ENCODE results near the gene ATG2B. TPM values are rescaled to one million over a fixed set of nuclear protein-coding genes. Genes with fewer than 3 reads are reported as not detected.
A peak's percentile ranks its signal among the peaks of the same experiment; 100 is the strongest.

Gene ATG2B
- total RNA-seq, 1 donor from 2014 or later: 22.4 TPM

DNA sequence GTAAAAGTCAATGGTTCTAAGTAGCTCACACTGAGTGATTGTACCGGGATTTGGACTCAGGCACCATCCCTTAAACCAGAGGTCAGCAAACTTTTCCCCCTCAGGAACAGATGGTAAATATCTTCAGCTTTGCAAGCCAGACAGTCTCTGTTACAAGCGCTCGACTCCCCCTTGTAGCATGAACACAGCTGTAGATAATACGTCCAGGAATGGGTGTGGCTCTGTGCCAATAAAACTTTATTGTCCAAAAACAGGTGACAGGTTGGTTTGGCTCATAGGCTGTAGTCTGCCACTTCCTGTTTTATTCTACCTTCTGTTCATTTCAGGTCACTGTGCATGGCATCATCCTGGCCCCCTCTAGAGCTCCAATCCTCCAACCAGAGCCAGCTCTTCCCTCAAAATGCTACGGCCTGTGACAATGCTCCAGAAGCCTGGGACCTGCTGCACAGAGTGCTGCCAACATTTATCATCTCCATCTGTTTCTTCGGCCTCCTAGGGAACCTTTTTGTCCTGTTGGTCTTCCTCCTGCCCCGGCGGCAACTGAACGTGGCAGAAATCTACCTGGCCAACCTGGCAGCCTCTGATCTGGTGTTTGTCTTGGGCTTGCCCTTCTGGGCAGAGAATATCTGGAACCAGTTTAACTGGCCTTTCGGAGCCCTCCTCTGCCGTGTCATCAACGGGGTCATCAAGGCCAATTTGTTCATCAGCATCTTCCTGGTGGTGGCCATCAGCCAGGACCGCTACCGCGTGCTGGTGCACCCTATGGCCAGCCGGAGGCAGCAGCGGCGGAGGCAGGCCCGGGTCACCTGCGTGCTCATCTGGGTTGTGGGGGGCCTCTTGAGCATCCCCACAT is 99.6 kb downstream of the ATG2B start:
- Histone ChIP-seq H3K27me3 (ENCODE audit: low read depth) (no peaks in the 10 kb centered on the region), H3K36me3 (no peaks in the 10 kb centered on the region), H3K4me3 (no peak overlapping the region), H3K9me3 (no peaks in the 10 kb centered on the region), H3K27ac (no peak overlapping the region), H3K4me1 (peaks cover 10% of the 10 kb centered on the region)
- intact Hi-C loops (cut with DNase I): no loop called here
- ATAC-seq: no peak
- DNase-seq: no peak
- TF ChIP-seq, protein P1, sequence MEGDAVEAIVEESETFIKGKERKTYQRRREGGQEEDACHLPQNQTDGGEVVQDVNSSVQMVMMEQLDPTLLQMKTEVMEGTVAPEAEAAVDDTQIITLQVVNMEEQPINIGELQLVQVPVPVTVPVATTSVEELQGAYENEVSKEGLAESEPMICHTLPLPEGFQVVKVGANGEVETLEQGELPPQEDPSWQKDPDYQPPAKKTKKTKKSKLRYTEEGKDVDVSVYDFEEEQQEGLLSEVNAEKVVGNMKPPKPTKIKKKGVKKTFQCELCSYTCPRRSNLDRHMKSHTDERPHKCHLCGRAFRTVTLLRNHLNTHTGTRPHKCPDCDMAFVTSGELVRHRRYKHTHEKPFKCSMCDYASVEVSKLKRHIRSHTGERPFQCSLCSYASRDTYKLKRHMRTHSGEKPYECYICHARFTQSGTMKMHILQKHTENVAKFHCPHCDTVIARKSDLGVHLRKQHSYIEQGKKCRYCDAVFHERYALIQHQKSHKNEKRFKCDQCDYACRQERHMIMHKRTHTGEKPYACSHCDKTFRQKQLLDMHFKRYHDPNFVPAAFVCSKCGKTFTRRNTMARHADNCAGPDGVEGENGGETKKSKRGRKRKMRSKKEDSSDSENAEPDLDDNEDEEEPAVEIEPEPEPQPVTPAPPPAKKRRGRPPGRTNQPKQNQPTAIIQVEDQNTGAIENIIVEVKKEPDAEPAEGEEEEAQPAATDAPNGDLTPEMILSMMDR (IDR thresholded peaks at IDR 0.05): no peak

- no peak for ATAC-seq
- TF ChIP-seq, protein P1 (IDR thresholded peaks at IDR 0.05): no peak
- Histone ChIP-seq H3K4me1 (peaks cover 10% of the 10 kb centered on the region), H3K36me3 (no peaks in the 10 kb centered on the region), H3K4me3 (no peak overlapping the region), H3K27ac (no peak overlapping the region), H3K9me3 (no peaks in the 10 kb centered on the region), H3K27me3 (ENCODE audit: low read depth) (no peaks in the 10 kb centered on the region)
- intact Hi-C loops (cut with DNase I): no loop called here
- no peak for DNase-seq
Observed at GRCh38 chr14:96261772-96262655, 101.1 kb downstream of the ATG2B start.

DNA sequence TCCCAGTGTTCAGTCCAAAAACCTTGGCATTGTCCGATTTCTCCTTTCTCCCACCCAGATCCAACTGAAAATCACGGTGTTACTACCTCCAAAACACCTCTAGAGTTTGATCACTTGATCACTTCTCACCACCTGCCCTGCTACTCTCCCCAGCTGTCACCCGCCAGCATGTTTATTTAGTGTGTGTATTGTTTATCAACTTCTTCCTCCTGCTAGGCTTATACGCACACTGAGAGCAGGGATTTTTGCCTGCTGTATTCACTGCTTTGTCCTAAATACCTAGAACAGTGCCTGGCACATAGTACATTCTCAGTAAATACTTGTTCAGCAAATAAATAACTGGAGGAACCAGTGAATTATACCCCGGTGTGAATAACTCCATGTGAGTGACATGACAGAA is 102.1 kb downstream of the ATG2B start:
- intact Hi-C loops (cut with DNase I): no loop called here
- Histone ChIP-seq H3K4me1 (peaks cover 10% of the 10 kb centered on the region), H3K4me3 (no peak overlapping the region), H3K9me3 (no peaks in the 10 kb centered on the region), H3K36me3 (no peaks in the 10 kb centered on the region), H3K27ac (no peak overlapping the region), H3K27me3 (ENCODE audit: low read depth) (no peaks in the 10 kb centered on the region)
- TF ChIP-seq, protein P1 (IDR thresholded peaks at IDR 0.05): no peak
- DNase-seq (no peak), ATAC-seq (peak in 1 of 2 donors; percentile 17)

- H3K36me3 ChIP-seq: no peaks in the 10 kb centered on the region
- intact Hi-C loops (cut with DNase I): no loop called here
- H3K4me1 ChIP-seq: peaks cover 10% of the 10 kb centered on the region
- H3K27me3 ChIP-seq (ENCODE audit: low read depth): no peaks in the 10 kb centered on the region
- no peak overlapping the region for H3K4me3 ChIP-seq
- DNase-seq (no peak), ATAC-seq (peak; percentile 78 to 88)
- H3K9me3 ChIP-seq: no peaks in the 10 kb centered on the region
- TF ChIP-seq, protein P1 (IDR thresholded peaks at IDR 0.05): no peak
- H3K27ac ChIP-seq: no peak overlapping the region
Observed at GRCh38 chr14:96260341-96260821, 102.8 kb downstream of the ATG2B start.

GRCh38 chr14:96257900-96258299 is 105.2 kb downstream of the ATG2B start:
- H3K36me3 ChIP-seq: no peaks in the 10 kb centered on the region
- H3K4me1 ChIP-seq: peaks cover 10% of the 10 kb centered on the region
- no peaks in the 10 kb centered on the region for H3K27me3 ChIP-seq (ENCODE audit: low read depth)
- ATAC-seq (no peak), DNase-seq (no peak)
- no peaks in the 10 kb centered on the region for H3K9me3 ChIP-seq
- TF ChIP-seq, protein P1 (IDR thresholded peaks at IDR 0.05): no peak
- intact Hi-C loops (cut with DNase I): no loop called here
- H3K4me3 ChIP-seq: no peak overlapping the region
- no peak overlapping the region for H3K27ac ChIP-seq

Data from lower lobe of right lung (tissue), 2 donors.